ENCODE measurements around the gene SCN10A.

DNA sequence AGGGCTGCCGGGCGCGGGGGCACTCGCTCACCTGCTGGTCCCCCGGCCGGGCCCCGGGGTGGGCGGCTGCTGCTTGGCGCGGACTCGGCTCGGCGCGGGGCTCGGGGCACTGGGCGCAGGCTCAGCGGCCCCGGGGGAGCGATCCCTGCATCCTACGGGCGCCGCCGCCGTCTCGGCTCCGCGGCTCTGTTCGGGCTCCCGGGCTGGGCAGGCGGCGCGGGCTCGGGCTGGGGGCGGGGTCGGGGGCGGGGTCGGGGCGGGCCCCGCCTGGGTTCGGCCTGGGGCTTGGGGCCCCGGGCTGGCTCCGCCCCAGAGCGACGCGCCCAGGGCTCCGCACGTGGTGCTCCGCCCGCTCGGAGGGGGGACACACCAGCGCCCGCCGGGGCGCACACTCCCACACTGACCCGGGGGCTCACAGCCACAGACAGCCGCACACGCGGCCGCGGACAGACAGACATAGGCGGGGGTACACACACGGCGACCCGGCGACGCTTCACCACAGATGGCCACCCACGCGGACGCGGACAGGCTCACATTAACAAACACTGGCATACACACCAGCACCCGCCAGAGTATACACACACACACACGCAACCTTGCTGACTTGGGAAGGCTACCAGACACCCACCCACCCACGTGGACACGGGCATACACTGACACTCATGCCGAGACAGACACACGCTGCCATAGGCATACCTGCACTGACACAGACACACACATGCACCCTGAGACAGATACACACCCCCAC is 166.3 kb downstream of the SCN10A start, which contains the start of gene SCN5A:
- TF ChIP-seq EP300 (IDR thresholded peaks at IDR 0.05): no peak
- TF ChIP-seq CTCF (IDR thresholded peaks at IDR 0.05): no peak
- no peak for TF ChIP-seq POLR2AphosphoS5 (IDR thresholded peaks at IDR 0.05)

Measured in suprapubic skin (tissue), 4 donors.